H1 (cell line): ENCODE measurements around the gene ZNF396. TPM values are rescaled to one million over a fixed set of nuclear protein-coding genes. Genes with fewer than 3 reads are reported as not detected.

ENCODE experiments used
- ASH2L ChIP-seq: fragments of 200-600, 300-600 bp; sonication (generic); IDR thresholded peaks from one replicate; pipeline ENCODE4 v1.7.1; 2017; ENCODE audit warnings: low read length
- BRCA1 ChIP-seq: IDR thresholded peaks from 2 replicates; pipeline ENCODE4 v1.6.1; 2012; ENCODE audit warnings: low read depth, low read length, improper control_type of control experiment
- CHD2 ChIP-seq: IDR thresholded peaks from 2 replicates; pipeline ENCODE4 v1.6.1; 2012; ENCODE audit warnings: low read length, improper control_type of control experiment
- EP300 ChIP-seq, 2 experiments: IDR thresholded peaks; 1 replicate in 1 of 2; 2 replicates in 1 of 2; pipeline ENCODE4 v1.6.1; 2011 to 2012; ENCODE audit warnings: low read depth in 2 of 2, low read length in 2 of 2, mild to moderate bottlenecking in 2 of 2, borderline replicate concordance in 1 of 2, inconsistent platforms in 1 of 2, moderate library complexity in 1 of 2
- JUN ChIP-seq: IDR thresholded peaks from 2 replicates; pipeline ENCODE4 v1.6.1; 2011; ENCODE audit warnings: low read depth, mild to moderate bottlenecking, improper control_type of control experiment, low read length
- MAFK ChIP-seq: IDR thresholded peaks from 2 replicates; pipeline ENCODE4 v1.6.1; 2012; ENCODE audit warnings: low read depth, mild to moderate bottlenecking, improper control_type of control experiment, low read length
- RAD21 ChIP-seq, 2 experiments: IDR thresholded peaks in 1 of 2; conservative IDR thresholded peaks in 1 of 2; 2 replicates each; pipeline ENCODE4 v1.6.1; 2011; ENCODE audit warnings: low read depth in 2 of 2, low read length in 2 of 2, improper control_type of control experiment in 1 of 2, inconsistent platforms in 1 of 2, mild to moderate bottlenecking in 1 of 2, moderate library complexity in 1 of 2
- SAP30 ChIP-seq: fragments of 300-600 bp; sonication (generic); IDR thresholded peaks from 2 replicates; pipeline ENCODE4 v1.7.1; 2012; ENCODE audit warnings: low read length, moderate library complexity, mild to moderate bottlenecking, inconsistent platforms; ENCODE audit not compliant: insufficient read depth, insufficient replicate concordance
- SIX5 ChIP-seq: IDR thresholded peaks from 2 replicates; pipeline ENCODE4 v1.6.1; 2011; ENCODE audit warnings: mild to moderate bottlenecking, low read depth, low read length
- SP1 ChIP-seq: IDR thresholded peaks from 2 replicates; pipeline ENCODE4 v1.6.1; 2011; ENCODE audit warnings: low read depth, low read length
- TAF7 ChIP-seq: optimal IDR thresholded peaks from 2 replicates; pipeline ENCODE3; 2011; ENCODE audit warnings: low read depth, mild to moderate bottlenecking, inconsistent platforms, low read length, moderate library complexity, borderline replicate concordance
- TEAD4 ChIP-seq: IDR thresholded peaks from 2 replicates; pipeline ENCODE4 v1.6.1; 2012; ENCODE audit warnings: low read depth, low read length, inconsistent platforms, mixed read lengths
- YY1 ChIP-seq: IDR thresholded peaks from 2 replicates; pipeline ENCODE4 v1.6.1; 2011; ENCODE audit warnings: low read depth, mild to moderate bottlenecking, low read length
- polyA plus RNA-seq, 7 experiments: library from polyadenylated mRNA; depleted of rRNA in 3 of 7; stranded (reverse) in 5 of 7; unstranded in 2 of 7; fragments of >200 nt in 5 of 7; fragments of 200-250 nt in 2 of 7; gene quantifications; 1 replicate in 5 of 7; 2 replicates in 1 of 7; 4 replicates in 1 of 7; pipeline versions ENCODE4 v1.2.1 to v1.2.3, GENCODE V29; 2011 to 2013; ENCODE audit warnings: missing spikeins in 2 of 7, mixed read lengths in 2 of 7
- total RNA-seq: library from RNA; stranded (reverse); fragmentation: NEBNext Ultra II Directional; extraction: Animal tissue kit (Norgen Biotek cat#: 25700); gene quantifications from 2 replicates; pipeline ENCODE4 v1.2.1, GENCODE V29; 2021
- TF ChIP-seq, protein P1 (sequence below): IDR thresholded peaks from 2 replicates; pipeline ENCODE4 v1.6.1; 2012; ENCODE audit warnings: low read length, inconsistent platforms

Gene ZNF396
- total and polyA plus RNA-seq, 2 of the 8 experiments (the other 6 are each of a cell fraction or from before 2014, with no cell fraction given): 0.44 to 0.74 TPM

DNA sequence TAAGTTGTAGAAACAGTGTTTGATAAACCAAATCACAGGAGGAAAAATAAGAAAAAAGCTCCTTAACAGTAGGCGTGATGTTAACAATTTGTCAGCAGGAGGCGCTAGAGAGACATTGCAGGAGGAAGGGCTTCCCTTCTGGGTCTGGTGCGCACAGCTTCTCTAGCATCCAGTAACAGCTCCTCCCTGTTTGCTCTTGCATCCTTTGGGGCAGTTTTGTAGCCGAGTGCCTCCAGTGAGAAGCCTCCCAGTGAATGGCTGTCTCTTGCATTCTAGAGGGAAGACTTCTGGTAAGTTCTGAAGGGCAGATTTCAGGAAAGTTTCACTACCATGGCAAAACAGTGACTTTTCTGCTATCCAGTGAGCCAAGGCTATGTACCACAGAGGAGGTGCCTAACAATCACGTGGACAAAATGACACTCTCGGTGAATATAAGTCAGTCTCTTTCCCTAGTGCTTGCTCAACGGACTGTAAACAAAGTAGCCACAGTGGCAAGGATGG is 9.5 kb upstream of the ZNF396 start (continued):
- TF ChIP-seq BRCA1 (no peak), YY1 (no peak; the same call in 1 of the 2 replicates), SP1 (no peak), JUN (no peak), SIX5 (no peak), EP300 (IDR thresholded peaks at IDR 0.05; ENCODE audit: borderline replicate concordance in 1 of 2, low read depth in 2 of 2, low read length in 2 of 2) (no peak), MAFK (no peak), TEAD4 (no peak), TAF7 (no peak), ASH2L (peak; percentile 49), CHD2 (no peak), RAD21 (IDR thresholded peaks at IDR 0.05 in 1 of 2, conservative IDR thresholded peaks at IDR 0.05 in 1 of 2; ENCODE audit: low read depth in 2 of 2, low read length in 2 of 2) (peak; percentile 88 to 90), SAP30 (no peak)
- TF ChIP-seq, protein P1, sequence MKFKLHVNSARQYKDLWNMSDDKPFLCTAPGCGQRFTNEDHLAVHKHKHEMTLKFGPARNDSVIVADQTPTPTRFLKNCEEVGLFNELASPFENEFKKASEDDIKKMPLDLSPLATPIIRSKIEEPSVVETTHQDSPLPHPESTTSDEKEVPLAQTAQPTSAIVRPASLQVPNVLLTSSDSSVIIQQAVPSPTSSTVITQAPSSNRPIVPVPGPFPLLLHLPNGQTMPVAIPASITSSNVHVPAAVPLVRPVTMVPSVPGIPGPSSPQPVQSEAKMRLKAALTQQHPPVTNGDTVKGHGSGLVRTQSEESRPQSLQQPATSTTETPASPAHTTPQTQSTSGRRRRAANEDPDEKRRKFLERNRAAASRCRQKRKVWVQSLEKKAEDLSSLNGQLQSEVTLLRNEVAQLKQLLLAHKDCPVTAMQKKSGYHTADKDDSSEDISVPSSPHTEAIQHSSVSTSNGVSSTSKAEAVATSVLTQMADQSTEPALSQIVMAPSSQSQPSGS: no peak
